Subcutaneous adipose tissue (tissue), 4 donors: Measurements from ENCODE around the gene ADGRG7. TPM values are rescaled to one million over a fixed set of nuclear protein-coding genes. Genes with fewer than 3 reads are reported as not detected.

Experiments used
- total RNA-seq, 4 donors: library from RNA; depleted of rRNA; stranded (reverse); fragments of >200 nt; gene quantifications; one replicate each; pipeline ENCODE4 v1.1.0, GENCODE V29; 2016
- TF ChIP-seq, protein P1 (sequence below): fragments of 450-650 bp; IDR thresholded peaks from one replicate; pipeline ENCODE4 v1.5.1; 2016; ENCODE audit warnings: low read depth, mild to moderate bottlenecking, control low read depth, antibody characterized with exemption, moderate library complexity

Gene ADGRG7
- total RNA-seq, 4 donors from 2014 or later: not detected

DNA sequence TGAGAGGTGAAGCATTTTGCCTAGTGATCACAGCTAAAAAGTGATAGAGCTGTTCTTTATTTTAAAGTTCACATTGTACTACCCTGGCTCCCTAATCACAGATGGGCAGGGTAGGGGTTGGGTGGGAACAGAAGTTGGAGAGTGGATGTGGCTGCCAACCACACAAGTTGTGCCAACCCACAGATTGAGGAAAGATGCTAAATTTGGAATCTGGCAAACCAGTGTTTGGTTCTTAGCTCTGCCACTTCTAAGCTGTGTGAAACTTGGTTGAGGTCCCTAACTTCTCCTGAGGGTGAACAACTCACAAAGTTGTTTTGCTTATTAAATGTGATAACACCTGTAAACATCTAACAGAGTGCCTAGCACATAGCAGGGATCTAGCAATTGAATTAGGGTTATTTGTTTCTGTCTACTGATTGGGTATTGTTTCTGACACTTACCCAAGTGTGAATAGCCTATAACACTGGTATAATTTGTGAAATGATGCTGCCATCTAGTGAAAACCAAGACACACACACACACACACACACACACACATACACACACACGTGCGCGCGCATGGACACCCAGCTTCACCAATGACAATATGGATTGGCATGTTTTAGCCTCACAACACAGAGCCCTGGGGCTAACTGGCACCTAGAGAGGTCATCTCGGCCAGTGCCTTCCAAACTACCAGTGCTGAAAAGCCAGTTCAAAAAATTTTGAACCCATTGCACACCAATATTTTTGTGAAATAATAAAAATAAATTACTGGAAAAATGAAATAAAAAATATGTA lies 25.3 kb downstream of the ADGRG7 start:
- TF ChIP-seq, protein P1, sequence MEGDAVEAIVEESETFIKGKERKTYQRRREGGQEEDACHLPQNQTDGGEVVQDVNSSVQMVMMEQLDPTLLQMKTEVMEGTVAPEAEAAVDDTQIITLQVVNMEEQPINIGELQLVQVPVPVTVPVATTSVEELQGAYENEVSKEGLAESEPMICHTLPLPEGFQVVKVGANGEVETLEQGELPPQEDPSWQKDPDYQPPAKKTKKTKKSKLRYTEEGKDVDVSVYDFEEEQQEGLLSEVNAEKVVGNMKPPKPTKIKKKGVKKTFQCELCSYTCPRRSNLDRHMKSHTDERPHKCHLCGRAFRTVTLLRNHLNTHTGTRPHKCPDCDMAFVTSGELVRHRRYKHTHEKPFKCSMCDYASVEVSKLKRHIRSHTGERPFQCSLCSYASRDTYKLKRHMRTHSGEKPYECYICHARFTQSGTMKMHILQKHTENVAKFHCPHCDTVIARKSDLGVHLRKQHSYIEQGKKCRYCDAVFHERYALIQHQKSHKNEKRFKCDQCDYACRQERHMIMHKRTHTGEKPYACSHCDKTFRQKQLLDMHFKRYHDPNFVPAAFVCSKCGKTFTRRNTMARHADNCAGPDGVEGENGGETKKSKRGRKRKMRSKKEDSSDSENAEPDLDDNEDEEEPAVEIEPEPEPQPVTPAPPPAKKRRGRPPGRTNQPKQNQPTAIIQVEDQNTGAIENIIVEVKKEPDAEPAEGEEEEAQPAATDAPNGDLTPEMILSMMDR: no peak

DNA sequence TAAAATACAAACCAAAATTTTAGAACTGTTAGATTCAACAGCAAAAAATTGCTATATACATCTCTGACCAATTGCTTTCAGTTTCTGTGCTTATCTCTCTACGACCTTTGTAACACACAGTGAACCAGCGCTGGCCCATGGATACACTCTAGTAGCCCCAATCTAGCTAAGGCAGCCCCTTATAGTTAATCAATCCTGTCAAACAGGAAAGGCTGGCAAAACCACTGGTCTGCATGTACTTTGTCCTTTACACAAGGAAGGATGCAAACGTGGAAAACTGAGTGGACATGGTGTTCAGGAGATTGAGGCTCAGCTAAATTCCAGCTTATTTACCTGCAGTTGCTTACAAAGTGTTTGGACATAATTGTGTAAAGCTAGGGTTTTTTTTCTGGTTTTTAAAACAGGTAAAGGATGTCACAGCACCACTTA lies 25.9 kb downstream of the ADGRG7 start:
- TF ChIP-seq, protein P1: no peak

DNA sequence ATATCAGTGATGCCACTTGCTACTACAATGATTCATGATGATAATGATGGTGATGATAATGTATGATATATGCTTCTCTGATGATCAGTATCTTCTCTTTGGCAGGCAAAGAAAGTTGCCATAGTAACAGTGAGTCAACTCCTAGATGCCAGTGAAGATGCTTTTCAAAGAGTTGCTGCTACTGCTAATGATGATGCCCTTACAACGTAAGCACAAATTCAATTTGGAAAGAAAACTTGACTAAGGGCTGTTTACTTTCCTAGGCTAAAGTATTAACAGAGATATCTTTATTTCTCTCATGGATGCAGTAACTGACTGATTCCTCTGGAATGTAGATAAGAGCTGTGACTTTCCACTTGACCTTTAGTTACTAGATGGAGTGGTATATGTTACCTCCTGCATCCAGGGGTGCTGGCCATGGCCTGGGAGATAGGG lies 27.8 kb downstream of the ADGRG7 start:
- TF ChIP-seq, protein P1: no peak

DNA sequence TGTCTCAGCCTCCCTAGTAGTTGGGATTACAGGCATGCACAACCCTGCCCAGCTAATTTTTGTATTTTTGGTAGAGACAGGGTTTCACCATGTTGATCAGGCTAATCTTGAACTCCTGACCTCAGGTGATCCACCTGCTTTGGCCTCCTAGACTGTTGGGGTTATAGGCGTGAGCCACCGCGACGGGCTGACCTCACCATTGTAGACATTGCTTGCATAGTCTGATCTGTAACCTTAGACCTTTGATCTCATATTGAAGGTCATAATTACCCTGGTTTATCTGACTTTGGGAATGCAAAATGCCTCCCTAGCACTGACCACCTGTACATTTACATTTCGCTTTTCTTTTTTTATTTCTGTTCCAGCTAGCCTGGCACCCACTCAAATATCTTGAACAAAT lies 31.2 kb downstream of the ADGRG7 start:
- TF ChIP-seq, protein P1: no peak

DNA sequence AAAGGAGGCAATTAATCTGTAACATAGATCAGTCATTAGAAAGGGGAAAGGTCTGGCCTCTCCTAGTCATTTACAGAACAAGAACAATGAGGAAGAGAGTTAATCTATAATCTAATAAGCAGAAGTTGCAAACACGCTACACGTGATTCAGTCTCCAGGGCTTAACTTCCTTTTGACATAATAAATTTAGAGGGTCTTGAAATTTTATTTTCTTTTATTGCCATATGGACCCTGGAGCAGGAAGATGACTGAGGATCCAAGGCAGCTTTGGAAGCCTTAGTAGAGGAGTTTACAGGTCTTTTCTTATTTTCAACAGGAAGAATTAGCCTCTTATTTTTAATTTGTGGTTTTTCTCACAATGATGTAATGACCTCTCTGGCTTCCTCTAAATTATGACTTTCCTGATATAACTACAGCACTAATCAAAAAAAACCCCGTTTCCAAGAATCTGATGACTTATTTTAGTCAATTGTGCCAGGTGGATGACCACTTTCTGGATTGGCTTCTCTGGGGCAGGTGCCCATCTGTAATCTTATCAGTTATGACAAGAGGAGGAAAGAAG lies 32.2 kb downstream of the ADGRG7 start:
- TF ChIP-seq, protein P1: no peak

DNA sequence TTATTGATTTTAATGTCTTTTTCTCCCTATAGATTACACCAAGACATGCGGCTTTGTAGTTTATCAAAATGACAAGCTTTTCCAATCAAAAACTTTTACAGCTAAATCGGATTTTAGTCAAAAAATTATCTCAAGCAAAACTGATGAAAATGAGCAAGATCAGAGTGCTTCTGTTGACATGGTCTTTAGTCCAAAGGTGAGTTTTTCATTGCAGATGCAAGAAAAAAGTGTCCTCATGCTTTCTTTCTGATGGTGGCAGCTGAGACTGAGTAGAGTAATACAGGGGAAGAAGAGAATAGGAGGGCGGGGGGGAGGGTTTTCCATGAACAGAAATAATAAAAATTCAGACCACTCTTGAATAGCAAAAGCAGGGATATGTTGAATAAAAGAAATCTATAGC lies 36.5 kb downstream of the ADGRG7 start:
- TF ChIP-seq, protein P1: no peak

DNA sequence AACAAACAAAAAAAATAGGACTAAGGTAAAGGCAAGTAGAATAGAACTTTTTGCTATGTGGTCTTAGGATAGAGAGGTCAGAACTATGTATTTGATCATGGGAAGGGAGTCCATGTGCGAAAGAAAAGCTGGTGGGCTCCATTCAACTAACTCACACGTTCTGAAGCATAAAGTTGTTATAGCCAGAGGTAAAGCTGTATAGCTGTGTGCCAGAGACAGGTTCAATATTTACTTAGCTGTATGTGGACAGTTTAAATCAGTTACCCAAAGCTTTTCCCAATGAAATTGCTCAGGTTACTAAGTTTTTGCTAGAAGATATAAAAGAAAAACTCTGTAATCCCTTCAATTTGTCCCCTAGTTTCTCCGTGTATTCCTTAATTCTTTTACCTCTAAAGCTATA lies 37.8 kb downstream of the ADGRG7 start:
- TF ChIP-seq, protein P1: no peak
